Endothelial cell of umbilical vein (primary cell): ENCODE data around the gene KREMEN1. TPM values are rescaled to one million over a fixed set of nuclear protein-coding genes. Genes with fewer than 3 reads are reported as not detected.

Experiments used
- BruUV-seq: library from RNA; stranded (reverse); fragments of 400-500 nt; replicated peaks from 2 replicates; lab custom pipeline; 2021; lab: Mats Ljungman, UMichigan
- CTCF ChIA-PET: fragments of 300-600, 350-600 bp; sonication (Branson Sonifier 250); formaldehyde crosslinking; loops from one replicate; lab custom pipeline; 2021; ENCODE audit warnings: antibody characterized with exemption, inconsistent platforms; lab: Charles Lee
- POLR2A ChIA-PET: fragments of 300-600, 350-600 bp; sonication (Branson Sonifier 250); formaldehyde crosslinking; loops from one replicate; lab custom pipeline; 2021; ENCODE audit warnings: antibody characterized with exemption, inconsistent platforms; lab: Charles Lee
- DNase-seq: peaks from one replicate; pipeline ENCODE4 v3.0.0-alpha.2; 2011; ENCODE audit warnings: low read depth, low spot score
- FAIRE-seq: peaks from 2 replicates; lab custom pipeline; 2011; peaks lifted over from hg19 to GRCh38; lab: Jason Lieb, UNC
- H2AFZ ChIP-seq: 2 replicates; pipeline ENCODE4 v1.6.0; 2012; ENCODE audit warnings: low read depth, low read length, control low read depth, inconsistent platforms
- H3K27ac ChIP-seq: 2 replicates; pipeline ENCODE4 v1.5.1; 2011; ENCODE audit warnings: low read depth, mild to moderate bottlenecking, control low read depth, low read length, moderate library complexity; ENCODE audit not compliant: insufficient read depth
- H3K27me3 ChIP-seq, 2 experiments: 2 replicates each; pipeline versions ENCODE4 v1.6.0 to v1.6.1; 2011; ENCODE audit warnings: low read length in 2 of 2, mixed read lengths in 1 of 2; ENCODE audit not compliant: control insufficient read depth in 2 of 2, insufficient read depth in 2 of 2
- H3K36me3 ChIP-seq, 2 experiments: 2 replicates in 1 of 2; 3 replicates in 1 of 2; pipeline ENCODE4 v1.5.1; 2011; ENCODE audit warnings: low read length in 2 of 2, mild to moderate bottlenecking in 1 of 2, moderate library complexity in 1 of 2; ENCODE audit not compliant: control insufficient read depth in 2 of 2, insufficient read depth in 2 of 2; ENCODE audit errors: extremely low read depth in 1 of 2
- H3K4me1 ChIP-seq: 3 replicates; pipeline ENCODE4 v1.5.1; 2011; ENCODE audit warnings: mild to moderate bottlenecking, low read length; ENCODE audit not compliant: control insufficient read depth, insufficient read depth; ENCODE audit errors: extremely low read depth
- H3K4me2 ChIP-seq: 2 replicates; pipeline ENCODE4 v1.6.1; 2011; ENCODE audit warnings: low read length, control low read depth, mixed read lengths; ENCODE audit not compliant: insufficient read depth
- H3K4me3 ChIP-seq, 3 experiments: fragments of 200-600 bp in 1 of 3; sonication (generic), shearing (Covaris generic) in 1 of 3; replicated peaks in 1 of 3; 2 replicates each; pipeline ENCODE4 v1.5.1; 2011 to 2016; ENCODE audit warnings: control low read depth in 3 of 3, low read length in 3 of 3, mild to moderate bottlenecking in 2 of 3, inconsistent platforms in 1 of 3, low read depth in 1 of 3, moderate library complexity in 1 of 3; ENCODE audit not compliant: insufficient read depth in 1 of 3
- H3K79me2 ChIP-seq: 2 replicates; pipeline ENCODE4 v1.6.0; 2012; ENCODE audit warnings: low read length, inconsistent platforms; ENCODE audit not compliant: control insufficient read depth, insufficient read depth
- H3K9ac ChIP-seq: replicated peaks from 2 replicates; pipeline ENCODE3; 2011; ENCODE audit warnings: low read length, control low read depth; ENCODE audit not compliant: insufficient read depth; ENCODE audit errors: extremely low read depth
- H3K9me1 ChIP-seq: replicated peaks from 3 replicates; pipeline ENCODE4 v1.6.0; 2011; ENCODE audit warnings: mild to moderate bottlenecking, low read length; ENCODE audit not compliant: control insufficient read depth, insufficient read depth; ENCODE audit errors: extremely low read depth
- H3K9me3 ChIP-seq: replicated peaks from 2 replicates; pipeline ENCODE4 v1.5.1; 2012; ENCODE audit warnings: low read length, inconsistent platforms; ENCODE audit not compliant: control insufficient read depth, insufficient read depth
- H4K20me1 ChIP-seq: replicated peaks from 2 replicates; pipeline ENCODE3; 2011; ENCODE audit warnings: mild to moderate bottlenecking, low read length; ENCODE audit not compliant: control insufficient read depth, insufficient read depth; ENCODE audit errors: extremely low read depth
- CTCF ChIP-seq, 2 donors: IDR thresholded peaks; 1 replicate in 1 of 2; 2 replicates in 1 of 2; pipeline ENCODE4 v1.5.1; 2011; ENCODE audit warnings: low read length in 2 of 2, mild to moderate bottlenecking in 2 of 2, moderate library complexity in 2 of 2, control low read depth in 1 of 2, inconsistent platforms in 1 of 2, low read depth in 1 of 2; ENCODE audit not compliant: insufficient read depth in 1 of 2; ENCODE audit errors: extremely low read depth in 1 of 2
- EZH2 ChIP-seq: IDR thresholded peaks from 2 replicates; pipeline ENCODE4 v1.6.1; 2012; ENCODE audit warnings: borderline replicate concordance, low read depth, mild to moderate bottlenecking, moderate library complexity, low read length, inconsistent platforms; ENCODE audit not compliant: severe bottlenecking
- FOS ChIP-seq: IDR thresholded peaks from 2 replicates; pipeline ENCODE4 v1.6.1; 2011; ENCODE audit warnings: mild to moderate bottlenecking, low read length, moderate library complexity, borderline replicate concordance; ENCODE audit not compliant: insufficient read depth
- GATA2 ChIP-seq: IDR thresholded peaks from 2 replicates; pipeline ENCODE4 v1.7.0; 2011; ENCODE audit warnings: low read depth, mild to moderate bottlenecking, moderate library complexity, mixed read lengths, low read length; ENCODE audit not compliant: insufficient read length, insufficient read depth
- JUN ChIP-seq: IDR thresholded peaks from 2 replicates; pipeline ENCODE4 v1.6.1; 2011; ENCODE audit warnings: borderline replicate concordance, low read depth; ENCODE audit not compliant: insufficient read length, insufficient read depth
- MAX ChIP-seq: IDR thresholded peaks from 2 replicates; pipeline ENCODE4 v1.6.1; 2011; ENCODE audit not compliant: insufficient read depth, insufficient read length
- MYC ChIP-seq: IDR thresholded peaks from one replicate; pipeline ENCODE4 v1.6.1; 2011; ENCODE audit warnings: mild to moderate bottlenecking, low read depth, low read length
- POLR2A ChIP-seq: IDR thresholded peaks from 2 replicates; pipeline ENCODE4 v1.6.1; 2012; ENCODE audit warnings: low read depth, mild to moderate bottlenecking, control low read depth, low read length
- POLR2AphosphoS5 ChIP-seq: IDR thresholded peaks from 2 replicates; pipeline ENCODE4 v1.6.1; 2012; ENCODE audit warnings: low read depth, mild to moderate bottlenecking, control low read depth, low read length, moderate library complexity; ENCODE audit not compliant: insufficient read depth
- dilution Hi-C: fragments of 300-500 bp; cut with MboI; formaldehyde crosslinking; loops from one replicate; pipeline ENCODE4 v1.15.0; 2019; ENCODE audit warnings: low sequenced_read_pairs; ENCODE audit not compliant: extremely low pct_ligation_motif_present
- intact Hi-C: fragments of 100-400 bp; cut with micrococcal nuclease; formaldehyde crosslinking; loops from one replicate; pipeline ENCODE4 v1.10.0; 2022
- polyA plus RNA-seq, 4 experiments: library from polyadenylated mRNA; depleted of rRNA in 3 of 4; stranded (reverse) in 3 of 4; unstranded in 1 of 4; fragments of >200 nt; gene quantifications; 2 replicates each; pipeline versions ENCODE4 v1.2.1 to v1.2.3, GENCODE V29; 2011 to 2012; ENCODE audit warnings: missing spikeins in 1 of 4
- total RNA-seq: library from RNA; stranded (reverse); gene quantifications from 2 replicates; pipeline ENCODE4 v1.2.3, GENCODE V29; 2021

The KREMEN1 gene
- total and polyA plus RNA-seq, 2 donors (not counting 3 experiments of a cell fraction or from before 2014, with no cell fraction given) = 0.58 to 1.1 TPM

GRCh38 chr22:29141078-29141688 lies 68.3 kb downstream of the KREMEN1 start:
- Histone ChIP-seq H3K9me1 (no peaks in the 10 kb centered on the region), H3K9ac (no peak overlapping the region), H3K79me2 (no peaks in the 10 kb centered on the region), H4K20me1 (no peaks in the 10 kb centered on the region), H3K4me3 (no peak overlapping the region), H2AFZ (no peak overlapping the region), H3K27ac (no peak overlapping the region), H3K4me1 (no peaks in the 10 kb centered on the region), H3K36me3 (no peaks in the 10 kb centered on the region), H3K4me2 (no peak overlapping the region), H3K9me3 (no peaks in the 10 kb centered on the region), H3K27me3 (peaks cover 0 to 9% of the 10 kb centered on the region in 2 experiments)
- DNase-seq (no peak), FAIRE-seq (no peak)
- ChIA-PET POLR2A (no interaction called here), CTCF (interaction anchor here (1.3 to 3.0 kb wide), 2 partner anchors 13 kb away, joined by 6 to 19 read pairs; no protein-coding TSS in a partner anchor)
- TF ChIP-seq EZH2 (no peak), MYC (no peak), MAX (no peak), POLR2A (no peak), POLR2AphosphoS5 (no peak)
- dilution Hi-C loops = no loop called here
- BruUV-seq = no TSS peak
- intact Hi-C loops = no loop called here

GRCh38 chr22:29142116-29142515 lies 69.3 kb downstream of the KREMEN1 start:
- no peak overlapping the region for H2AFZ ChIP-seq
- H3K4me2 ChIP-seq = no peak overlapping the region
- POLR2A ChIA-PET = no interaction called here
- no peaks in the 10 kb centered on the region for H3K36me3 ChIP-seq
- no peak overlapping the region for H3K9ac ChIP-seq
- DNase-seq (no peak), FAIRE-seq (no peak)
- dilution Hi-C loops = no loop called here
- H3K27me3 ChIP-seq = peaks cover 0 to 5% of the 10 kb centered on the region in 2 experiments
- TF ChIP-seq MAX (no peak), JUN (no peak), EZH2 (no peak), CTCF (IDR thresholded peaks at IDR 0.05; ENCODE audit: extremely low read depth in 1 of 2, insufficient read depth in 1 of 2, low read depth in 1 of 2, low read length in 2 of 2) (no peak), FOS (no peak), MYC (no peak), GATA2 (no peak), POLR2AphosphoS5 (no peak), POLR2A (no peak)
- H3K4me3 ChIP-seq = no peak overlapping the region
- intact Hi-C loops = no loop called here
- CTCF ChIA-PET = interaction anchor here (3.0 kb wide), 1 partner anchor 12 kb away, joined by 19 read pairs; no protein-coding TSS in a partner anchor
- no TSS peak for BruUV-seq
- no peaks in the 10 kb centered on the region for H3K79me2 ChIP-seq
- H3K27ac ChIP-seq = no peak overlapping the region
- no peaks in the 10 kb centered on the region for H3K4me1 ChIP-seq
- no peaks in the 10 kb centered on the region for H3K9me1 ChIP-seq
- no peaks in the 10 kb centered on the region for H4K20me1 ChIP-seq
- H3K9me3 ChIP-seq = no peaks in the 10 kb centered on the region
